Measurements from ENCODE around the gene LTBR.

Gene LTBR

DNA sequence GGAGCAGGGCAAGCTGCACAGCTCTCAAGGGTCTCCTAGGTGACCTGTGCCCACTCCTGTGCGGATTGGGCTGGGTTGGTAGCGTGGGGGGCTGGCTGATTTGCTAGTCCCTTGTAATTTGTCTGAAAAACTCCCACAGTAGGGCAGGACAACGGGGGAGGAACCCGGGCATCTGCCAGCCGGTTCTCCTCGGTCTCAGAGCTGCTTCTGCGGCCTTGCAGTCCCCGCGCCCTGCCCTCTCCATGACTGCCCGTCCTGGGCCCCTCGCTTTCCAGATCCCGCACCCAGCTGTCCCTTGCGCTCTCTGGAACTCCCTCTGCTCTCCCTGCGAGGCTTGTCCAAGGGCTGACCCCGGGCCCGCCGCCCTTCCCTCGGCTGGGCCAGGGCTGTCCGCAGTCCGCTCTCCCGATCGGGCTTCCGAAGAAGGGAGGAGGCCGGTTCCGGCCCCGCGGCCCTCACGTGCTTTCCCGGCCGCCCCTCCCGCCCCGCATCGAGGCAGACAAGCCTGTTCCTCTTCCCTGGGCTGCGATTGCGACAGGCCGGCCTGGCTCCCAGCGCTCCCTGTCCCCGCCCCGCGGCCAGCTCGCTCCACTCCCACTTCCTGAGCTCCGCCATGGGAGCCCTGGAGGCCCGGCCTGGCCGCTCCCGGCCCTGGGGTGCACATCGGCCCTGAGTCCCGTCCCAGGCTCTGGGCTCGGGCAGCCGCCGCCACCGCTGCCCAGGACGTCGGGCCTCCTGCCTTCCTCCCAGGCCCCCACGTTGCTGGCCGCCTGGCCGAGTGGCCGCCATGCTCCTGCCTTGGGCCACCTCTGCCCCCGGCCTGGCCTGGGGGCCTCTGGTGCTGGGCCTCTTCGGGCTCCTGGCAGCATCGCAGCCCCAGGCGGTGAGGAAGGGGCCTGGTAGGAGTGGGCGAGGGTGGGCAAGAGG, at the start of gene LTBR:
Gene LTBR, plus strand, starts transcription at position 591 of the 927 bp plus-strand sequence. Its CDS starts 197 bp downstream, at position 788.
- TF ChIP-seq, protein P1, sequence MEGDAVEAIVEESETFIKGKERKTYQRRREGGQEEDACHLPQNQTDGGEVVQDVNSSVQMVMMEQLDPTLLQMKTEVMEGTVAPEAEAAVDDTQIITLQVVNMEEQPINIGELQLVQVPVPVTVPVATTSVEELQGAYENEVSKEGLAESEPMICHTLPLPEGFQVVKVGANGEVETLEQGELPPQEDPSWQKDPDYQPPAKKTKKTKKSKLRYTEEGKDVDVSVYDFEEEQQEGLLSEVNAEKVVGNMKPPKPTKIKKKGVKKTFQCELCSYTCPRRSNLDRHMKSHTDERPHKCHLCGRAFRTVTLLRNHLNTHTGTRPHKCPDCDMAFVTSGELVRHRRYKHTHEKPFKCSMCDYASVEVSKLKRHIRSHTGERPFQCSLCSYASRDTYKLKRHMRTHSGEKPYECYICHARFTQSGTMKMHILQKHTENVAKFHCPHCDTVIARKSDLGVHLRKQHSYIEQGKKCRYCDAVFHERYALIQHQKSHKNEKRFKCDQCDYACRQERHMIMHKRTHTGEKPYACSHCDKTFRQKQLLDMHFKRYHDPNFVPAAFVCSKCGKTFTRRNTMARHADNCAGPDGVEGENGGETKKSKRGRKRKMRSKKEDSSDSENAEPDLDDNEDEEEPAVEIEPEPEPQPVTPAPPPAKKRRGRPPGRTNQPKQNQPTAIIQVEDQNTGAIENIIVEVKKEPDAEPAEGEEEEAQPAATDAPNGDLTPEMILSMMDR (IDR thresholded peaks at IDR 0.05; ENCODE audit: insufficient read depth, low read depth, low read length, missing control alignments): no peak
- H3K4me3 ChIP-seq (ENCODE audit: low read depth, low read length): peak within 1 kb of the TSS; percentile 44
- peak; percentile 59 for DNase-seq (ENCODE audit: low read depth)

DNA sequence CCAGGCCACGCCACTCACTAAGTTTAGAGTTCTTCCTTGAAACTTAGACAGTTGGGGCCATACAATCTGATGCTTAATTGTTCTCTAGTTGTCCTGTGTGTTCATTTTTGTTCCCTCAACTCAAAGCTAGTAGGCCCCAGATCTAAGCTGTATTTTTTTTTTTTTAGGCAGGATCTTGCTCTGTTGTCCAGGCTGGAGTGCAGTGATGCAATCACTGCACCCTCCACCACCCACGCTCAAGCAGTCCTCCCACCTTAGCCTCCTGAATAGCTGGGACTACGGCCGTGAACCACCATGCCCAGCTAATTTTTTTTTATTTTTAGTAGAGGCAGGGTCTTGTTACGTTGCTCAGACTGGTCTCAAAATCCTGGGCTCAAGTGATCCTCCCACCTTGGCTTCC, 49.6 kb upstream of the LTBR start:
- no peak for DNase-seq (ENCODE audit: low read depth)
- TF ChIP-seq, protein P1 (IDR thresholded peaks at IDR 0.05; ENCODE audit: insufficient read depth, low read depth, low read length, missing control alignments): no peak
- H3K4me3 ChIP-seq (ENCODE audit: low read depth, low read length): no peak overlapping the region

DNA sequence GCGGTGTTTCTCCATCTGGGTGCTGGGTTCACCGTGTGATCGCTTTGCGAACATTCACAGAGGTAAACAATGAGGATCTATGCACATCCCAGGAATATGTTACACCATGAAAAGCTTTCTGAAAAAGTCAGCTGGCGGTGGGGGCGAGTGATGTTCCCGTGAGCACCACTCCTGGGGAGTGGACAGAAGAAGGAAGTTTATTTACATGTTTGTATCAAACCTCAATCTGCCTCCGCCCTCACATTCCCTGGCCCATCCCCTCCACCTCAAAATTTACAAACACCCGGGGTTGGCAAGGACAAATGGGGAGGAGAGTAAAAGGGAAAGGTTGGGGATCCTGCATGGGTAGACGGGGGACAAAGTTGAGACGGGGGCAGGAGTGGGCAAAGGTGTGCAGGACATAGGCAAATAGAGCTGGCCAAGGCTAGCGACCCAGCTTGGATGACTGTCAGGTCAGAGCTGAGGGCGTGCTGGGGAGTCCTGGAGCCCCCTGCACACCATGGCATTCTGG, 49.0 kb upstream of the LTBR start:
- H3K4me3 ChIP-seq (ENCODE audit: low read depth, low read length): no peak overlapping the region
- TF ChIP-seq, protein P1 (IDR thresholded peaks at IDR 0.05; ENCODE audit: insufficient read depth, low read depth, low read length, missing control alignments): no peak
- no peak for DNase-seq (ENCODE audit: low read depth)

DNA sequence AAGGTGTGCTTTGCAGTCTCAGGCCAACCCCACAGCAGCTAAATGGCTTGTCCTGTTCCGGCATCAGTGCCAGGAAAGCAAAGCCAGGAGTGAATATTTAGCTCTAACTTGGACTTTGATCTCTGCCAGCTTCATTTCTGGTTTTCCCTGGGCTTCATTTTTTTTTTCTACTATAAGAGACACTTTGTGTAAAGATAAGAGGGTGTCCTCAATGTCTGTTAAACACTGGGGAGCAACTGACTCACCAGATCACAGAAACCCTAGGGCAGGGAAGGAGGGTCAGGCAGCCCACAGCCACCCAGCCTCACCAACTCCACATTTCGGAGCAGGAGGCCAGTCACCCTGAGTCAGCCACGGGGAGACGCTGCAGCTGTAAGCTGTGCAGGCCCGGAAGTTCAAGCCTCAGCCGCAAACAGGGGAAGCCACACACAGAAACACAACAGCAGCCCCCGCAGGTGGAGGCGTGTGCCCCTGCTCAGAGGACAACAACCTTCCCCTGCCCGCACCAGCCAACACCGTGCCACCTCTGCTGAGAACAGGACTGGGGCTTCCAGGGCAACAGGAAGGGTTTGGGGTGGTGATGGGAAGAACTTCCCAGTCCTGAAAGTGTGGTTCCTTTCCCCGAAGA, 48.4 kb upstream of the LTBR start:
- peak; percentile 89 for DNase-seq (ENCODE audit: low read depth)
- H3K4me3 ChIP-seq (ENCODE audit: low read depth, low read length): peak overlapping the region; percentile 52
- TF ChIP-seq, protein P1 (IDR thresholded peaks at IDR 0.05; ENCODE audit: insufficient read depth, low read depth, low read length, missing control alignments): peak; percentile 78

DNA sequence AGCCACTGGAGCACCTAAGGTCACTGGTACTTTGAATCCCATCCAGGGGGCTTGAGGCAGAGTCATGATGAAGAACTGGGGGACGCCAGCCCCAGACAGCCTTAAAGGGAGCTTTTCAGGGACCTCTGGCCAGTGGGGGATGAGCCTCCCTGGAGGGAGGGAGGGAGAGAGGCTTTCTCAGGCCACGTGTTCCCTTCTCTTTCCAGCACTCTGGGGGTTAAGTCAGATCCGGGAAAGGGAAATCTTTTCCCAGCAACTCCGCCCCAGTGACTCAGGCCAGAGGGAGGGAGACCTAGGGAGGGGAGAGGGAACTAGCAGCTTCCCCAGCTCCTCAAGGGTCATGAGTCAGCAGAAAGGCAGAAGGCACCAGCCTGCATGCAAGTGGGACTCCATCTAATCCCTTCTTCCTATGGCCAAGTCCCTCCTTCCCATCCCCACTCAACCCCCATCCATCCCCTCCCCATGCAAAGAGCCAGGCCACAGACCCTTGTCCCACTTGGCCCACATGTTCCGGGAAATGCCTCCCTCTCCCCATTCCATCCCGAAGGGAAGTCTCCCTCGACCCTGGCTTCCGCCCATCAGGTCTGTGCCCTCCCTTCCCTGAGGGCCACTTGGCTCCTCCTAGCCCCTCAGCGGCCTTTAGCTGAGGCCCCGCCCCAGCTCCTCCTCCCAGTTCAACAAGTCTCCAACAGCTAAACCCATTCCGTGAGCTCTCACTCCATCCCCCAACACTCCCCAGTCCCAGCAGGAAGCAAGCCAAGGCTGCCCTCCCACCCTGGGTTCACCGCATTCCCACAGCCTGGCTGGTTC, 47.7 kb upstream of the LTBR start:
- DNase-seq (ENCODE audit: low read depth): peak; percentile 52
- peak overlapping the region; percentile 52 for H3K4me3 ChIP-seq (ENCODE audit: low read depth, low read length)
- TF ChIP-seq, protein P1 (IDR thresholded peaks at IDR 0.05; ENCODE audit: insufficient read depth, low read depth, low read length, missing control alignments): no peak
